Liver (tissue), 9 donors: Measurements from ENCODE around the gene DHRS9. TPM values are rescaled to one million over a fixed set of nuclear protein-coding genes. Genes with fewer than 3 reads are reported as not detected.
A peak's percentile ranks its signal among the peaks of the same experiment; 100 is the strongest.

Experiments used
- DNase-seq: peaks from one replicate; pipeline ENCODE4 v3.0.0-alpha.2; 2017; ENCODE audit warnings: low spot score
- H3K27ac ChIP-seq, 2 donors: one replicate each; pipeline ENCODE4 v1.7.0; 2013; ENCODE audit warnings: inconsistent platforms in 2 of 2, low read length in 2 of 2, control low read depth in 1 of 2, low read depth in 1 of 2, mild to moderate bottlenecking in 1 of 2
- H3K27me3 ChIP-seq, 4 donors: one replicate each; pipeline versions ENCODE4 v1.6.1 to v1.7.0; 2013; ENCODE audit warnings: low read length in 3 of 4, inconsistent platforms in 1 of 4, mild to moderate bottlenecking in 1 of 4, moderate library complexity in 1 of 4; ENCODE audit not compliant: control insufficient read depth in 4 of 4, insufficient read depth in 4 of 4
- H3K36me3 ChIP-seq, 4 donors: one replicate each; pipeline versions ENCODE4 v1.6.1 to v1.7.0; 2013; ENCODE audit warnings: low read length in 3 of 4, mild to moderate bottlenecking in 3 of 4, low read depth in 1 of 4, moderate library complexity in 1 of 4; ENCODE audit not compliant: control insufficient read depth in 4 of 4, insufficient read depth in 3 of 4
- H3K4me1 ChIP-seq, 4 donors: one replicate each; pipeline versions ENCODE4 v1.6.1 to v1.7.0; 2013; ENCODE audit warnings: low read length in 3 of 4, mild to moderate bottlenecking in 3 of 4, moderate library complexity in 1 of 4; ENCODE audit not compliant: control insufficient read depth in 4 of 4, insufficient read depth in 4 of 4
- H3K4me3 ChIP-seq, 3 donors: one replicate each; pipeline versions ENCODE4 v1.6.1 to v1.7.0; 2013; ENCODE audit warnings: low read length in 3 of 3, control low read depth in 1 of 3, low read depth in 1 of 3, mild to moderate bottlenecking in 1 of 3
- H3K9ac ChIP-seq, 2 donors: one replicate each; pipeline ENCODE4 v1.7.0; 2013; ENCODE audit warnings: low read length in 2 of 2, mild to moderate bottlenecking in 2 of 2, moderate library complexity in 2 of 2, control low read depth in 1 of 2, low read depth in 1 of 2
- H3K9me3 ChIP-seq, 4 donors: one replicate each; pipeline versions ENCODE4 v1.6.1 to v1.7.0; 2013; ENCODE audit warnings: low read length in 3 of 4; ENCODE audit not compliant: control insufficient read depth in 4 of 4
- EGR1 ChIP-seq, 2 donors: IDR thresholded peaks; 2 replicates each; pipeline ENCODE4 v1.6.1; 2016 to 2018; ENCODE audit warnings: antibody characterized with exemption in 2 of 2, low read depth in 2 of 2
- FOXA1 ChIP-seq: IDR thresholded peaks from 2 replicates; pipeline ENCODE4 v1.6.1; 2016; ENCODE audit warnings: antibody characterized with exemption
- FOXA2 ChIP-seq: IDR thresholded peaks from 2 replicates; pipeline ENCODE4 v1.6.1; 2016; ENCODE audit warnings: antibody characterized with exemption
- GABPA ChIP-seq, 2 donors: IDR thresholded peaks in 1 of 2; conservative IDR thresholded peaks in 1 of 2; 2 replicates each; pipeline ENCODE4 v1.6.1; 2016; ENCODE audit warnings: antibody characterized with exemption in 2 of 2, mild to moderate bottlenecking in 1 of 2, moderate library complexity in 1 of 2
- HNF4A ChIP-seq, 2 donors: conservative IDR thresholded peaks; 2 replicates each; pipeline ENCODE4 v1.6.1; 2016; ENCODE audit warnings: antibody characterized with exemption in 2 of 2, mild to moderate bottlenecking in 2 of 2
- HNF4G ChIP-seq: IDR thresholded peaks from 2 replicates; pipeline ENCODE4 v1.6.1; 2016; ENCODE audit warnings: antibody characterized with exemption
- JUND ChIP-seq, 2 donors: IDR thresholded peaks; 2 replicates each; pipeline ENCODE4 v1.6.1; 2016; ENCODE audit warnings: antibody characterized with exemption in 2 of 2
- MAX ChIP-seq: IDR thresholded peaks from 2 replicates; pipeline ENCODE4 v1.6.1; 2016; ENCODE audit warnings: antibody characterized with exemption
- NR2F2 ChIP-seq: IDR thresholded peaks from 2 replicates; pipeline ENCODE4 v1.6.1; 2016; ENCODE audit warnings: antibody characterized with exemption
- RAD21 ChIP-seq, 2 donors: IDR thresholded peaks; 2 replicates each; pipeline ENCODE4 v1.6.1; 2016; ENCODE audit warnings: antibody characterized with exemption in 2 of 2, mild to moderate bottlenecking in 2 of 2
- RXRA ChIP-seq, 2 donors: IDR thresholded peaks; 2 replicates each; pipeline ENCODE4 v1.6.1; 2017 to 2018; ENCODE audit warnings: antibody characterized with exemption in 2 of 2, mild to moderate bottlenecking in 1 of 2
- SP1 ChIP-seq: IDR thresholded peaks from 2 replicates; pipeline ENCODE4 v1.6.1; 2018; ENCODE audit warnings: antibody characterized with exemption, mild to moderate bottlenecking
- TAF1 ChIP-seq: conservative IDR thresholded peaks from 2 replicates; pipeline ENCODE4 v1.6.1; 2016; ENCODE audit warnings: antibody characterized with exemption, mild to moderate bottlenecking
- YY1 ChIP-seq: IDR thresholded peaks from 2 replicates; pipeline ENCODE4 v1.6.1; 2016; ENCODE audit warnings: antibody characterized with exemption, mild to moderate bottlenecking
- ZBTB33 ChIP-seq: IDR thresholded peaks from 2 replicates; pipeline ENCODE4 v1.6.1; 2016; ENCODE audit warnings: antibody characterized with exemption
- WGBS: extraction: QIAGEN DNeasy Blood & Tissue Kit; methylation state at CpG from one replicate; pipeline ENCODE4 v1.1.7; 2013; 5-methylcytosine and 5-hydroxymethylcytosine counted together
- polyA plus RNA-seq, 2 donors: library from polyadenylated mRNA; stranded (reverse) in 1 of 2; unstranded in 1 of 2; fragments of 200-250 nt in 1 of 2; fragments of >200 nt in 1 of 2; fragmentation: Nextera tagmentation in 1 of 2; extraction: Ambion mirVana in 1 of 2; gene quantifications; one replicate each; pipeline versions ENCODE4 v1.2.1 to v1.2.3, GENCODE V29; 2013 to 2015
- total RNA-seq, 2 donors: library from RNA; depleted of rRNA; stranded (reverse); fragments of >200 nt; gene quantifications; one replicate each; pipeline ENCODE4 v1.2.3, GENCODE V29; 2014
- TF ChIP-seq, protein P1 (sequence below): IDR thresholded peaks from 2 replicates; pipeline ENCODE4 v1.6.1; 2016; ENCODE audit warnings: antibody characterized with exemption, mild to moderate bottlenecking
- TF ChIP-seq, protein P2 (sequence below): IDR thresholded peaks from 2 replicates; pipeline ENCODE4 v1.6.1; 2016; ENCODE audit warnings: antibody characterized with exemption
- TF ChIP-seq, protein P3 (sequence below): fragments of 150-350 bp; IDR thresholded peaks from 2 replicates; pipeline ENCODE4 v1.5.1; 2017; ENCODE audit warnings: improper control_type of control experiment, low read depth, low read length; ENCODE audit not compliant: missing input control
- donor health status: healthy.
- donor health status: healthy.
- donor health status: healthy.
- donor health status: healthy.
- donor health status: healthy.

Gene DHRS9
- total and polyA plus RNA-seq, 4 donors: 0.25 to 0.93 (median 0.63) TPM

- Histone ChIP-seq H3K36me3 (no peaks in the 10 kb centered on the region), H3K4me3 (peak overlapping the region in 1 of 3 donors; percentile 36), H3K27me3 (no peaks in the 10 kb centered on the region), H3K9ac (peak overlapping the region in 1 of 2 donors; percentile 40), H3K9me3 (no peaks in the 10 kb centered on the region), H3K4me1 (peaks cover 5 to 38% (median 12%) of the 10 kb centered on the region in 4 donors), H3K27ac (peak overlapping the region; percentile 87 to 89)
- TF ChIP-seq, protein P1, sequence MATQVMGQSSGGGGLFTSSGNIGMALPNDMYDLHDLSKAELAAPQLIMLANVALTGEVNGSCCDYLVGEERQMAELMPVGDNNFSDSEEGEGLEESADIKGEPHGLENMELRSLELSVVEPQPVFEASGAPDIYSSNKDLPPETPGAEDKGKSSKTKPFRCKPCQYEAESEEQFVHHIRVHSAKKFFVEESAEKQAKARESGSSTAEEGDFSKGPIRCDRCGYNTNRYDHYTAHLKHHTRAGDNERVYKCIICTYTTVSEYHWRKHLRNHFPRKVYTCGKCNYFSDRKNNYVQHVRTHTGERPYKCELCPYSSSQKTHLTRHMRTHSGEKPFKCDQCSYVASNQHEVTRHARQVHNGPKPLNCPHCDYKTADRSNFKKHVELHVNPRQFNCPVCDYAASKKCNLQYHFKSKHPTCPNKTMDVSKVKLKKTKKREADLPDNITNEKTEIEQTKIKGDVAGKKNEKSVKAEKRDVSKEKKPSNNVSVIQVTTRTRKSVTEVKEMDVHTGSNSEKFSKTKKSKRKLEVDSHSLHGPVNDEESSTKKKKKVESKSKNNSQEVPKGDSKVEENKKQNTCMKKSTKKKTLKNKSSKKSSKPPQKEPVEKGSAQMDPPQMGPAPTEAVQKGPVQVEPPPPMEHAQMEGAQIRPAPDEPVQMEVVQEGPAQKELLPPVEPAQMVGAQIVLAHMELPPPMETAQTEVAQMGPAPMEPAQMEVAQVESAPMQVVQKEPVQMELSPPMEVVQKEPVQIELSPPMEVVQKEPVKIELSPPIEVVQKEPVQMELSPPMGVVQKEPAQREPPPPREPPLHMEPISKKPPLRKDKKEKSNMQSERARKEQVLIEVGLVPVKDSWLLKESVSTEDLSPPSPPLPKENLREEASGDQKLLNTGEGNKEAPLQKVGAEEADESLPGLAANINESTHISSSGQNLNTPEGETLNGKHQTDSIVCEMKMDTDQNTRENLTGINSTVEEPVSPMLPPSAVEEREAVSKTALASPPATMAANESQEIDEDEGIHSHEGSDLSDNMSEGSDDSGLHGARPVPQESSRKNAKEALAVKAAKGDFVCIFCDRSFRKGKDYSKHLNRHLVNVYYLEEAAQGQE: no peak
- TF ChIP-seq HNF4G (no peak), GABPA (IDR thresholded peaks at IDR 0.05 in 1 of 2, conservative IDR thresholded peaks at IDR 0.05 in 1 of 2) (no peak), JUND (IDR thresholded peaks at IDR 0.05) (no peak), MAX (no peak), RXRA (IDR thresholded peaks at IDR 0.05) (no peak), YY1 (no peak), TAF1 (no peak), HNF4A (conservative IDR thresholded peaks at IDR 0.05) (no peak), FOXA2 (no peak), ZBTB33 (no peak), NR2F2 (no peak), RAD21 (IDR thresholded peaks at IDR 0.05) (no peak), SP1 (no peak), FOXA1 (no peak), EGR1 (IDR thresholded peaks at IDR 0.05; ENCODE audit: low read depth in 2 of 2) (no peak)
- TF ChIP-seq, protein P2, sequence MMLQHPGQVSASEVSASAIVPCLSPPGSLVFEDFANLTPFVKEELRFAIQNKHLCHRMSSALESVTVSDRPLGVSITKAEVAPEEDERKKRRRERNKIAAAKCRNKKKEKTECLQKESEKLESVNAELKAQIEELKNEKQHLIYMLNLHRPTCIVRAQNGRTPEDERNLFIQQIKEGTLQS: no peak
- TF ChIP-seq, protein P3, sequence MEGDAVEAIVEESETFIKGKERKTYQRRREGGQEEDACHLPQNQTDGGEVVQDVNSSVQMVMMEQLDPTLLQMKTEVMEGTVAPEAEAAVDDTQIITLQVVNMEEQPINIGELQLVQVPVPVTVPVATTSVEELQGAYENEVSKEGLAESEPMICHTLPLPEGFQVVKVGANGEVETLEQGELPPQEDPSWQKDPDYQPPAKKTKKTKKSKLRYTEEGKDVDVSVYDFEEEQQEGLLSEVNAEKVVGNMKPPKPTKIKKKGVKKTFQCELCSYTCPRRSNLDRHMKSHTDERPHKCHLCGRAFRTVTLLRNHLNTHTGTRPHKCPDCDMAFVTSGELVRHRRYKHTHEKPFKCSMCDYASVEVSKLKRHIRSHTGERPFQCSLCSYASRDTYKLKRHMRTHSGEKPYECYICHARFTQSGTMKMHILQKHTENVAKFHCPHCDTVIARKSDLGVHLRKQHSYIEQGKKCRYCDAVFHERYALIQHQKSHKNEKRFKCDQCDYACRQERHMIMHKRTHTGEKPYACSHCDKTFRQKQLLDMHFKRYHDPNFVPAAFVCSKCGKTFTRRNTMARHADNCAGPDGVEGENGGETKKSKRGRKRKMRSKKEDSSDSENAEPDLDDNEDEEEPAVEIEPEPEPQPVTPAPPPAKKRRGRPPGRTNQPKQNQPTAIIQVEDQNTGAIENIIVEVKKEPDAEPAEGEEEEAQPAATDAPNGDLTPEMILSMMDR: no peak
- no peak for DNase-seq
- WGBS: 84% methylated on average over 3 of the region's 3 CpGs
These were observed 4.0 kb downstream of the DHRS9 start for GRCh38 chr2:169073211-169073962.
